ENCODE results near the gene NAV3.
A peak's percentile ranks its signal among the peaks of the same experiment; 100 is the strongest.

NAV3 gene

GRCh38 chr12:78226763-78227162 is 396.1 kb downstream of the NAV3 start:
- TF ChIP-seq, protein P1, sequence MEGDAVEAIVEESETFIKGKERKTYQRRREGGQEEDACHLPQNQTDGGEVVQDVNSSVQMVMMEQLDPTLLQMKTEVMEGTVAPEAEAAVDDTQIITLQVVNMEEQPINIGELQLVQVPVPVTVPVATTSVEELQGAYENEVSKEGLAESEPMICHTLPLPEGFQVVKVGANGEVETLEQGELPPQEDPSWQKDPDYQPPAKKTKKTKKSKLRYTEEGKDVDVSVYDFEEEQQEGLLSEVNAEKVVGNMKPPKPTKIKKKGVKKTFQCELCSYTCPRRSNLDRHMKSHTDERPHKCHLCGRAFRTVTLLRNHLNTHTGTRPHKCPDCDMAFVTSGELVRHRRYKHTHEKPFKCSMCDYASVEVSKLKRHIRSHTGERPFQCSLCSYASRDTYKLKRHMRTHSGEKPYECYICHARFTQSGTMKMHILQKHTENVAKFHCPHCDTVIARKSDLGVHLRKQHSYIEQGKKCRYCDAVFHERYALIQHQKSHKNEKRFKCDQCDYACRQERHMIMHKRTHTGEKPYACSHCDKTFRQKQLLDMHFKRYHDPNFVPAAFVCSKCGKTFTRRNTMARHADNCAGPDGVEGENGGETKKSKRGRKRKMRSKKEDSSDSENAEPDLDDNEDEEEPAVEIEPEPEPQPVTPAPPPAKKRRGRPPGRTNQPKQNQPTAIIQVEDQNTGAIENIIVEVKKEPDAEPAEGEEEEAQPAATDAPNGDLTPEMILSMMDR (IDR thresholded peaks at IDR 0.05; ENCODE audit: borderline replicate concordance, control extremely low read depth, extremely low read depth, insufficient read depth, missing control alignments): no peak
- in situ Hi-C loops (cut with MboI; ENCODE audit: low sequenced_read_pairs, unreplicated experiment): no loop called here
- no peak for DNase-seq (ENCODE audit: low spot score)

GRCh38 chr12:78229591-78230101 is 399.0 kb downstream of the NAV3 start:
- peak; percentile 6 for DNase-seq (ENCODE audit: low spot score)
- TF ChIP-seq, protein P1 (IDR thresholded peaks at IDR 0.05; ENCODE audit: borderline replicate concordance, control extremely low read depth, extremely low read depth, insufficient read depth, missing control alignments): peak; percentile 56
- in situ Hi-C loops (cut with MboI; ENCODE audit: low sequenced_read_pairs, unreplicated experiment): no loop called here

DNA sequence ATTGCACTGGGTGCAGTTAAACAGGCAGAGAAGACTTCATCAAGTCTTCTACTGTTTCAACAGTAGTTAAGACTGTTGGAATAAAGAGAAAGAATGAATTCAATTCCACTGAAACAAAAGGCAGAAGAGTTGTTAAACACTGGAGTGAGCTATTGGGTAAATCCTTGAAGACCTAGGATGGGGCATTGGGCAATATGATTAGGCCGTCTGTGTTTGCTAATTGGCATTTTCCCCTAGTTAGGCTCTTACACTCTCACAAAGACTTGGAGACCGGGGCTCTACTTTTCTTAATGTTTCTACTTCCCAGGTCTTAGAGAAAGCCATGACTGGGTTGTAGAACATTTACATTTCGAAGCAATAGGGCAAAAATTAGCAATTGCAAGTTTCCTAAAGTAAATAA is 402.1 kb downstream of the NAV3 start:
- TF ChIP-seq, protein P1 (IDR thresholded peaks at IDR 0.05; ENCODE audit: borderline replicate concordance, control extremely low read depth, extremely low read depth, insufficient read depth, missing control alignments): no peak
- in situ Hi-C loops (cut with MboI; ENCODE audit: low sequenced_read_pairs, unreplicated experiment): no loop called here
- no peak for DNase-seq (ENCODE audit: low spot score)

DNA sequence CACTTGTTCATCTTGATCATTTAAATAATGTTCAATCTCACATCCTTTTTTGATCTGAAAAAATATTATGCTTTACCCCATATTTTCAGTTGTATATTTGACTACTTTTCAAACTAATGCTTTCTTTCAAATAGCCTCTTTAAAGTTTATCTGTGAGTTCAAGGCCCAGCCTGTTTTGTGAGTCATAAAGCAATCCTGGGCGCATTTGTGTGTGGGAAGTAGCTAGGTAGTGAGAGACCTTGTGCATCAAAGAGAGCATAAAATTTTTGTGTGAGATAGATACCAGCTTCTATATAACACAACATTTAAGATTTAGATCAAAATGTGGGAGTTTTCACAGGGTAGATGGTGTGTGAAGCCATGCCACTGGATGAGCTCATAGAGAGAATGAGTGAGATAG is 405.6 kb downstream of the NAV3 start:
- in situ Hi-C loops (cut with MboI; ENCODE audit: low sequenced_read_pairs, unreplicated experiment): no loop called here
- TF ChIP-seq, protein P1 (IDR thresholded peaks at IDR 0.05; ENCODE audit: borderline replicate concordance, control extremely low read depth, extremely low read depth, insufficient read depth, missing control alignments): no peak
- no peak for DNase-seq (ENCODE audit: low spot score)

GRCh38 chr12:78239544-78239943 is 408.9 kb downstream of the NAV3 start:
- in situ Hi-C loops (cut with MboI; ENCODE audit: low sequenced_read_pairs, unreplicated experiment): no loop called here
- TF ChIP-seq, protein P1 (IDR thresholded peaks at IDR 0.05; ENCODE audit: borderline replicate concordance, control extremely low read depth, extremely low read depth, insufficient read depth, missing control alignments): no peak
- no peak for DNase-seq (ENCODE audit: low spot score)

GRCh38 chr12:78240827-78241226 is 410.1 kb downstream of the NAV3 start:
- TF ChIP-seq, protein P1 (IDR thresholded peaks at IDR 0.05; ENCODE audit: borderline replicate concordance, control extremely low read depth, extremely low read depth, insufficient read depth, missing control alignments): no peak
- no peak for DNase-seq (ENCODE audit: low spot score)
- in situ Hi-C loops (cut with MboI; ENCODE audit: low sequenced_read_pairs, unreplicated experiment): no loop called here

- no peak for DNase-seq (ENCODE audit: low spot score)
- in situ Hi-C loops (cut with MboI; ENCODE audit: low sequenced_read_pairs, unreplicated experiment): no loop called here
- TF ChIP-seq, protein P1 (IDR thresholded peaks at IDR 0.05; ENCODE audit: borderline replicate concordance, control extremely low read depth, extremely low read depth, insufficient read depth, missing control alignments): no peak
Measured at GRCh38 chr12:78241446-78241845, 410.8 kb downstream of the NAV3 start.
